H4 (cell line): ENCODE data around the gene C15orf39. TPM values are rescaled to one million over a fixed set of nuclear protein-coding genes. Genes with fewer than 3 reads are reported as not detected.
"Not testable (repeated sequence)": the region's sequence is repeated elsewhere in the genome, so short reads cannot be mapped to it uniquely, and the experiment has no call there.

Experiments used
- DNase-seq: peaks from one replicate; pipeline ENCODE4 v3.0.0-alpha.2; 2015; ENCODE audit warnings: low spot score
- total RNA-seq: library from RNA; depleted of rRNA; stranded (reverse); fragments of >200 nt; shearing (Covaris generic); gene quantifications from 2 replicates; pipeline ENCODE4 v1.2.3, GENCODE V29; 2014

Gene C15orf39
- total RNA-seq, 1 experiment from 2014 or later, result 10.8 TPM

- DNase-seq, result no peak
Observed at GRCh38 chr15:75231836-75232235, 30.2 kb downstream of the C15orf39 start.

GRCh38 chr15:75232252-75232813, 30.7 kb downstream of the C15orf39 start:
- no peak for DNase-seq

- DNase-seq, result no peak
Observed at GRCh38 chr15:75232826-75233503, 31.3 kb downstream of the C15orf39 start.

- no peak for DNase-seq
Observed at GRCh38 chr15:75233504-75234190, 32.0 kb downstream of the C15orf39 start.

GRCh38 chr15:75234191-75234810, 32.6 kb downstream of the C15orf39 start:
- DNase-seq, result no peak

GRCh38 chr15:75235051-75235673, 33.5 kb downstream of the C15orf39 start:
- DNase-seq, result no peak

- no peak for DNase-seq
Observed at GRCh38 chr15:75235760-75236729, 34.4 kb downstream of the C15orf39 start.

GRCh38 chr15:75237316-75237982, 35.8 kb downstream of the C15orf39 start:
- no peak for DNase-seq

GRCh38 chr15:75238150-75238549, 36.5 kb downstream of the C15orf39 start:
- DNase-seq, result no peak

- DNase-seq, result not testable (repeated sequence)
Observed at GRCh38 chr15:75245741-75246140, 44.1 kb downstream of the C15orf39 start.

GRCh38 chr15:75248991-75249390, 47.3 kb downstream of the C15orf39 start:
- not testable (repeated sequence) for DNase-seq

- no peak for DNase-seq
Observed at GRCh38 chr15:75249726-75250125, 48.0 kb downstream of the C15orf39 start.

- DNase-seq, result not testable (repeated sequence)
Observed at GRCh38 chr15:75251343-75251742, 49.7 kb downstream of the C15orf39 start.

GRCh38 chr15:75252285-75252684, 50.6 kb downstream of the C15orf39 start:
- not testable (repeated sequence) for DNase-seq

- DNase-seq, result not testable (repeated sequence)
Observed at GRCh38 chr15:75258034-75258433, 56.4 kb downstream of the C15orf39 start, which contains the start of gene GOLGA6C. Gene GOLGA6C, plus strand, starts transcription at chr15:75258334. Its CDS starts 265 bp downstream, at chr15:75258599.

- not testable (repeated sequence) for DNase-seq
Observed at GRCh38 chr15:75258620-75259343, 57.1 kb downstream of the C15orf39 start.

- DNase-seq, result not testable (repeated sequence)
Observed at GRCh38 chr15:75259873-75260272, 58.2 kb downstream of the C15orf39 start.
